Measurements from ENCODE around the gene ETF1. TPM values are rescaled to one million over a fixed set of nuclear protein-coding genes. Genes with fewer than 3 reads are reported as not detected.

Gene ETF1
- total RNA-seq, 1 experiment from 2014 or later: 179 TPM

GRCh38 chr5:138583984-138584637, 41.1 kb upstream of the ETF1 start:
- CTCF ChIA-PET: no interaction called here
- no peak for TF ChIP-seq CTCF (IDR thresholded peaks at IDR 0.05; ENCODE audit: insufficient read depth in 1 of 2, low read depth in 1 of 2, low read length in 1 of 2, severe bottlenecking in 1 of 2, unreplicated experiment in 1 of 2)
- no peaks in the 10 kb centered on the region for H3K36me3 Mint-ChIP-seq (ENCODE audit: insufficient read depth, unreplicated experiment)

GRCh38 chr5:138582959-138583358, 39.9 kb upstream of the ETF1 start:
- Histone ChIP-seq H3K4me1 (peaks cover 4% of the 10 kb centered on the region; the same call in 1 of the 2 replicates), H3K9me3 (no peaks in the 10 kb centered on the region), H3K36me3 (ENCODE audit: control insufficient read depth, insufficient read depth, low read length) (no peaks in the 10 kb centered on the region), H3K4me3 (ENCODE audit: low read depth, low read length) (no peak overlapping the region), H3K27me3 (replicated peaks; ENCODE audit: control insufficient read depth, insufficient read depth, low read length) (no peaks in the 10 kb centered on the region)
- Mint-ChIP-seq H3K4me1 (ENCODE audit: low read depth, unreplicated experiment) (peaks cover 3% of the 10 kb centered on the region), H3K36me3 (ENCODE audit: insufficient read depth, unreplicated experiment) (no peaks in the 10 kb centered on the region), H3K9me3 (ENCODE audit: unreplicated experiment) (no peaks in the 10 kb centered on the region), H3K27ac (ENCODE audit: unreplicated experiment) (no peak overlapping the region), H3K4me3 (ENCODE audit: unreplicated experiment) (no peak overlapping the region), H3K27me3 (ENCODE audit: insufficient read depth, unreplicated experiment) (no peaks in the 10 kb centered on the region)
- CTCF ChIA-PET: no interaction called here
- POLR2A ChIA-PET: interaction anchor here (0.6 kb wide), 1 partner anchor 62 kb away, joined by 3 read pairs; no protein-coding TSS in a partner anchor
- intact Hi-C loops (cut with micrococcal nuclease; ENCODE audit: unreplicated experiment): no loop called here
- BruUV-seq (replicated peaks): no TSS peak
- no peak for DNase-seq
- TF ChIP-seq CTCF (IDR thresholded peaks at IDR 0.05; ENCODE audit: insufficient read depth in 1 of 2, low read depth in 1 of 2, low read length in 1 of 2, severe bottlenecking in 1 of 2, unreplicated experiment in 1 of 2): no peak

More at GRCh38 chr5:138583984-138584637, 41.1 kb upstream of the ETF1 start:
- H3K9me3 Mint-ChIP-seq (ENCODE audit: unreplicated experiment): no peaks in the 10 kb centered on the region
- no peaks in the 10 kb centered on the region for H3K36me3 ChIP-seq (ENCODE audit: control insufficient read depth, insufficient read depth, low read length)
- DNase-seq: no peak
- no peak overlapping the region for H3K27ac Mint-ChIP-seq (ENCODE audit: unreplicated experiment)
- POLR2A ChIA-PET: no interaction called here
- no peak overlapping the region for H3K4me3 ChIP-seq (ENCODE audit: low read depth, low read length)
- no peaks in the 10 kb centered on the region for H3K27me3 ChIP-seq (replicated peaks; ENCODE audit: control insufficient read depth, insufficient read depth, low read length)
- H3K4me1 Mint-ChIP-seq (ENCODE audit: low read depth, unreplicated experiment): no peaks in the 10 kb centered on the region
- no peaks in the 10 kb centered on the region for H3K27me3 Mint-ChIP-seq (ENCODE audit: insufficient read depth, unreplicated experiment)
- H3K4me1 ChIP-seq: peaks cover 4% of the 10 kb centered on the region; the same call in 1 of the 2 replicates
- no peaks in the 10 kb centered on the region for H3K9me3 ChIP-seq
- BruUV-seq (replicated peaks): no TSS peak
- H3K4me3 Mint-ChIP-seq (ENCODE audit: unreplicated experiment): no peak overlapping the region
- intact Hi-C loops (cut with micrococcal nuclease; ENCODE audit: unreplicated experiment): no loop called here

GRCh38 chr5:138580777-138581176, 37.7 kb upstream of the ETF1 start:
- Histone ChIP-seq H3K36me3 (ENCODE audit: control insufficient read depth, insufficient read depth, low read length) (no peaks in the 10 kb centered on the region), H3K9me3 (no peaks in the 10 kb centered on the region), H3K27me3 (replicated peaks; ENCODE audit: control insufficient read depth, insufficient read depth, low read length) (no peaks in the 10 kb centered on the region), H3K4me1 (peaks cover 8% of the 10 kb centered on the region), H3K4me3 (ENCODE audit: low read depth, low read length) (no peak overlapping the region)
- CTCF ChIA-PET: no interaction called here
- no peak overlapping the region for H3K4me3 Mint-ChIP-seq (ENCODE audit: unreplicated experiment)
- DNase-seq: no peak
- H3K27me3 Mint-ChIP-seq (ENCODE audit: insufficient read depth, unreplicated experiment): no peaks in the 10 kb centered on the region
- no peak for TF ChIP-seq CTCF (IDR thresholded peaks at IDR 0.05; ENCODE audit: insufficient read depth in 1 of 2, low read depth in 1 of 2, low read length in 1 of 2, severe bottlenecking in 1 of 2, unreplicated experiment in 1 of 2)
- H3K27ac Mint-ChIP-seq (ENCODE audit: unreplicated experiment): no peak overlapping the region
- H3K9me3 Mint-ChIP-seq (ENCODE audit: unreplicated experiment): no peaks in the 10 kb centered on the region
- peaks cover 6% of the 10 kb centered on the region for H3K4me1 Mint-ChIP-seq (ENCODE audit: low read depth, unreplicated experiment)
- BruUV-seq (replicated peaks): no TSS peak
- POLR2A ChIA-PET: no interaction called here
- H3K36me3 Mint-ChIP-seq (ENCODE audit: insufficient read depth, unreplicated experiment): peaks cover 4% of the 10 kb centered on the region
- intact Hi-C loops (cut with micrococcal nuclease; ENCODE audit: unreplicated experiment): no loop called here

Measured in Caco-2 (cell line).